NB4 (cell line): Measurements from ENCODE around the gene ZNF800.

Experiments
- POLR2A ChIP-seq: IDR thresholded peaks from 2 replicates; pipeline ENCODE4 v1.6.1; 2011; ENCODE audit warnings: mild to moderate bottlenecking; ENCODE audit not compliant: insufficient read length; ENCODE audit errors: extremely low read depth
- TF ChIP-seq, protein P1 (sequence below): IDR thresholded peaks from one replicate; pipeline ENCODE4 v1.5.1; 2012; ENCODE audit warnings: low read depth, low read length
- TF ChIP-seq, protein P2 (sequence below): IDR thresholded peaks from 2 replicates; pipeline ENCODE4 v1.6.1; 2011; ENCODE audit warnings: low read depth, low read length

DNA sequence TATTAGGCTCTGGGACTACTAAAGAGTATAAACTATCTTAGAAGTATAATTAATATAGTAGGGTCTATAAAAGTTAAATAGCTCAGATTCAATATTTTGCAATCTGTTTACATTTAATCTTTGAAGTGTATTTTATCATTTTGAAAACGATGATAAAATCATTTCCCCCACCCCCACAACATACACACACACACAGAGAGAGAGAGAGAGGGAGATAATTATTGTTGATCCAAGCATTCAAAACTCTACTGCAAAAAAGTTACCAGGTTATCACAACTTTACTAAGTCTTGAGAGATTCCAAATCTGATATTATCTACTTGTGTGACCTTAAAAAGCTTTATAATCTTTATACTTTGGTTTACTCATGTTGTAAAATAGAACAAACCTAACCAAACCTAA lies 14.0 kb downstream of the ZNF800 start:
- TF ChIP-seq POLR2A = no peak
- TF ChIP-seq, protein P1, sequence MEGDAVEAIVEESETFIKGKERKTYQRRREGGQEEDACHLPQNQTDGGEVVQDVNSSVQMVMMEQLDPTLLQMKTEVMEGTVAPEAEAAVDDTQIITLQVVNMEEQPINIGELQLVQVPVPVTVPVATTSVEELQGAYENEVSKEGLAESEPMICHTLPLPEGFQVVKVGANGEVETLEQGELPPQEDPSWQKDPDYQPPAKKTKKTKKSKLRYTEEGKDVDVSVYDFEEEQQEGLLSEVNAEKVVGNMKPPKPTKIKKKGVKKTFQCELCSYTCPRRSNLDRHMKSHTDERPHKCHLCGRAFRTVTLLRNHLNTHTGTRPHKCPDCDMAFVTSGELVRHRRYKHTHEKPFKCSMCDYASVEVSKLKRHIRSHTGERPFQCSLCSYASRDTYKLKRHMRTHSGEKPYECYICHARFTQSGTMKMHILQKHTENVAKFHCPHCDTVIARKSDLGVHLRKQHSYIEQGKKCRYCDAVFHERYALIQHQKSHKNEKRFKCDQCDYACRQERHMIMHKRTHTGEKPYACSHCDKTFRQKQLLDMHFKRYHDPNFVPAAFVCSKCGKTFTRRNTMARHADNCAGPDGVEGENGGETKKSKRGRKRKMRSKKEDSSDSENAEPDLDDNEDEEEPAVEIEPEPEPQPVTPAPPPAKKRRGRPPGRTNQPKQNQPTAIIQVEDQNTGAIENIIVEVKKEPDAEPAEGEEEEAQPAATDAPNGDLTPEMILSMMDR = no peak
- TF ChIP-seq, protein P2, sequence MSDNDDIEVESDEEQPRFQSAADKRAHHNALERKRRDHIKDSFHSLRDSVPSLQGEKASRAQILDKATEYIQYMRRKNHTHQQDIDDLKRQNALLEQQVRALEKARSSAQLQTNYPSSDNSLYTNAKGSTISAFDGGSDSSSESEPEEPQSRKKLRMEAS = no peak
